Pancreas (tissue), 10 donors: ENCODE measurements around the gene CEACAM5. TPM values are rescaled to one million over a fixed set of nuclear protein-coding genes. Genes with fewer than 3 reads are reported as not detected.

Experiments
- ATAC-seq, 4 donors: fragments of 200-7000 bp; cut with Tn5 transposase; one replicate each; pipeline versions ENCODE4 v1.8.0 to v1.9.1; 2020; ENCODE audit warnings: mild to moderate bottlenecking in 4 of 4, moderate library complexity in 4 of 4
- DNase-seq, 6 donors: peaks; one replicate each; pipeline ENCODE4 v3.0.0-alpha.2; 2020
- FAIRE-seq: peaks from 2 replicates; lab custom pipeline; 2012; peaks lifted over from hg19 to GRCh38; lab: Jason Lieb, UNC
- H3K27ac ChIP-seq, 4 donors: fragments of 200-600 bp; sonication (generic); 1 replicate in 3 of 4; 2 replicates in 1 of 4; pipeline versions ENCODE4 v1.5.0 to v1.8.0; 2020
- H3K27me3 ChIP-seq, 4 donors: fragments of 200-600 bp; one replicate each; pipeline ENCODE4 v1.8.0; 2021
- H3K36me3 ChIP-seq, 3 donors: fragments of 200-600 bp; sonication (generic) in 1 of 3; one replicate each; pipeline versions ENCODE4 v1.5.0 to v1.8.0; 2020 to 2021
- H3K4me1 ChIP-seq, 3 donors: fragments of 200-600 bp; one replicate each; pipeline ENCODE4 v1.8.0; 2021
- H3K4me3 ChIP-seq, 4 donors: fragments of 200-600 bp; sonication (generic) in 2 of 4; one replicate each; pipeline versions ENCODE4 v1.5.0 to v1.8.0; 2020 to 2021
- H3K9me3 ChIP-seq, 4 donors: fragments of 200-600 bp; one replicate each; pipeline ENCODE4 v1.8.0; 2021
- WGBS, 2 donors: extraction: QIAGEN DNeasy Blood & Tissue Kit; methylation state at CpG; one replicate each; pipeline ENCODE4 v1.1.7; 2013; 5-methylcytosine and 5-hydroxymethylcytosine counted together
- intact Hi-C, 3 donors: fragments of 100-400 bp; cut with DNase I; formaldehyde crosslinking; loops; one replicate each; pipeline versions ENCODE4 v1.11.1 to v1.14.2; 2022
- polyA plus RNA-seq, 2 donors: library from polyadenylated mRNA; stranded (reverse); fragments of 200-250 nt; gene quantifications; one replicate each; pipeline ENCODE4 v1.2.3, GENCODE V29; 2013
- total RNA-seq, 6 donors: library from RNA; stranded (reverse); fragmentation: NEBNext Ultra II Directional in 4 of 6; extraction: Animal tissue kit (Norgen Biotek cat#: 25700) in 4 of 6; gene quantifications; one replicate each; pipeline versions ENCODE4 v1.2.1 to v1.2.4, GENCODE V29; 2021 to 2023
- TF ChIP-seq, protein P1 (sequence below), 4 donors: fragments of 200-600 bp; sonication (generic) in 3 of 4; IDR thresholded peaks; one replicate each; pipeline versions ENCODE4 v1.5.0 to v1.8.0; 2021; ENCODE audit warnings: antibody characterized with exemption in 4 of 4
- donor health status: healthy with polysubstance abuse.
- donor health status: DM: no; HTN: no; CAD: no; lungs with moderate emphysema.
- donor health status: DM: no; HTN: no; CAD: no.
- donor health status: control.
- donor health status: control.
- donor health status: Bipolar disorder and iron deficiency.
- donor health status: DM: yes; HTN: yes; CAD: no.
- donor health status: DM: no; HTN: no; CAD: no.
- donor health status: DM: no; HTN: no; CAD: no.
- donor health status: DM: yes; HTN: yes; CAD: no.

The CEACAM5 gene
- total and polyA plus RNA-seq, 8 donors: 0.02 to 5.8 (median 0.30) TPM; not detected in 3

DNA sequence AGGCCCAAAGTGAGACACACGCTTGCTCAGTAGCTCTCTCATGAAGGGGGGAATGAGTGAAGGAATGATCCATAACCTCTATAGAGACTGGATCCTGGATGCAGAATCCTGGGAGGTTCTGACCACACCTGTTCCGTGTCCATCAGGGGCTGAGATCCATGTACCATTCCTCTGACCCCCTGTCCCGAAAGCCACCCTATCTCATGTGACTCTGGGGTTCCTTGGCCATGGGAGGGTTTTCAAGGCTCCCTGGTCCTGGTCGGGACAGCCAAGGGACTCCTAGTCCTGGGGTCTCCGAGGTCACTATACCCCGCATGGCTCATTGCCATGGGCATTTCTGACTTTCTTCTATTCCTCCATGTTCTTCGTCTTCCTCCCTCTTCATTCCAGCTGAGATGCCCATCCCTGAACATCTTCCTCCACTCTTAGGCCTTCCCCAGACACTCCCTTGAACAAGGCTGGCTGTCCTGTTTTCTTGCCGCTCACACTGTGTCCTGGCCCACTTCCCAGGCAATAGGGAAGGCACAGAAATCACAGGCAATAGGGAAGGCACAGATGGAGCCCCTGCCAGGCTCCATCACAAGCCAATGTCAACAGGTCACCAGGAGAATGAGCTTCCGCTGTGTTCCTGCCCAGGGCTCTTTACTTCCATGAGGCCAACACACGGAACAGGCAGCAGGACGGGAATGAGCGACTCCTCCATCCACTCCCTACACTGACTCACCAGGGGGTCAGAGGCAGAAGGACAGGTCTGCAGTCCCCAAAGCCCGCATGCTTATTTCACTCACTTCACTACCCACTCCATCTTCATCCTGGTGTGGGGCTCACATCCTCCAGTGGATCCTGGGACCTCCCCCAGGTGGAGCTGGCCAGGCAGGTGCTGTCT, 3.2 kb downstream of the CEACAM5 start:
- intact Hi-C loops: no loop called here
- Histone ChIP-seq H3K4me3 (no peak overlapping the region), H3K27ac (no peak overlapping the region), H3K36me3 (no peaks in the 10 kb centered on the region), H3K27me3 (no peaks in the 10 kb centered on the region), H3K9me3 (no peaks in the 10 kb centered on the region), H3K4me1 (no peaks in the 10 kb centered on the region)
- DNase-seq (no peak), ATAC-seq (no peak), FAIRE-seq (no peak)
- WGBS, 2 donors: 58 to 78% methylated on average over 13 of the region's 13 CpGs
- TF ChIP-seq, protein P1, sequence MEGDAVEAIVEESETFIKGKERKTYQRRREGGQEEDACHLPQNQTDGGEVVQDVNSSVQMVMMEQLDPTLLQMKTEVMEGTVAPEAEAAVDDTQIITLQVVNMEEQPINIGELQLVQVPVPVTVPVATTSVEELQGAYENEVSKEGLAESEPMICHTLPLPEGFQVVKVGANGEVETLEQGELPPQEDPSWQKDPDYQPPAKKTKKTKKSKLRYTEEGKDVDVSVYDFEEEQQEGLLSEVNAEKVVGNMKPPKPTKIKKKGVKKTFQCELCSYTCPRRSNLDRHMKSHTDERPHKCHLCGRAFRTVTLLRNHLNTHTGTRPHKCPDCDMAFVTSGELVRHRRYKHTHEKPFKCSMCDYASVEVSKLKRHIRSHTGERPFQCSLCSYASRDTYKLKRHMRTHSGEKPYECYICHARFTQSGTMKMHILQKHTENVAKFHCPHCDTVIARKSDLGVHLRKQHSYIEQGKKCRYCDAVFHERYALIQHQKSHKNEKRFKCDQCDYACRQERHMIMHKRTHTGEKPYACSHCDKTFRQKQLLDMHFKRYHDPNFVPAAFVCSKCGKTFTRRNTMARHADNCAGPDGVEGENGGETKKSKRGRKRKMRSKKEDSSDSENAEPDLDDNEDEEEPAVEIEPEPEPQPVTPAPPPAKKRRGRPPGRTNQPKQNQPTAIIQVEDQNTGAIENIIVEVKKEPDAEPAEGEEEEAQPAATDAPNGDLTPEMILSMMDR (IDR thresholded peaks at IDR 0.05): no peak

DNA sequence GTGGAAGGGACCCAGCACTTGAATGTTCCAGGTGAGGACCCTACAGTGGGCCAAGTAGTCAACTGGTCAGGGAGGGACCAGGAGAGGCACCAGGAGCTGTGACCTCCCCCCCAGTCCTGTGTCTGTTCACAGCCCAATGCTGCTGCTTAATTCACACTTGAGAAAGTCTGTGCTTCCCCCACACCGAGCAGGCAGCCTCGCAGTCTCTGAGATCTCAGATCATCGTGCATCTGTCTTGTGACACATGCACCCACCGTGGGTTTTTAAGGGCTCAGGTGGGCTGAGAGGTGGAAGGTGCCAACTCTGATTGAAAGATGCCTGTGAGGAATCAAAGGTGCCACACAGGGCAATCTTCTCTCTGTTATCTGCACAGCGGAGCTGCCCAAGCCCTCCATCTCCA, 6.2 kb downstream of the CEACAM5 start:
- Histone ChIP-seq H3K9me3 (no peaks in the 10 kb centered on the region), H3K27me3 (no peaks in the 10 kb centered on the region), H3K4me3 (no peak overlapping the region), H3K27ac (no peak overlapping the region), H3K36me3 (no peaks in the 10 kb centered on the region), H3K4me1 (no peaks in the 10 kb centered on the region)
- intact Hi-C loops: no loop called here
- TF ChIP-seq, protein P1 (IDR thresholded peaks at IDR 0.05): no peak
- ATAC-seq: no peak
- FAIRE-seq: no peak
- WGBS, 2 donors: 53% methylated on average over 5 of the region's 5 CpGs
- no peak for DNase-seq

DNA sequence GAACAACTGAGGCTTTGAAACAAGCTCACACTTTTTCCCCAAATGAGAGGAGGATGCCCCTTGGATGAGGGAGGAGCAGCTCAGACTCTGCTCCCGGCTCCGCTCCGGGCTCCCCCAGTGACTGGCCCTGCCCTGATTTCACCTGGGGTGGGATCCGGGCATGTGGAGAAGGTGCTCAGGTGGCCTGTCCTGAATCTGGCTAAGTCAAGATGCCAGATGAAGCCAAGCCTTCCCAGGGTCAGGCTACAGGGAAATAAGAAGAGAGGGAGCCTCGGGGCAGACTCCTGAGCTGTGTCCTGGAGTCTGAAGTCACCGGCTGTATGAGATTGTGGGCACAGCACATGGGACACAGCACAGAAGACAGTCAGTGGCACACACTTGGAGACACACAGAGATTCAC, 10.3 kb downstream of the CEACAM5 start:
- DNase-seq (no peak), FAIRE-seq (no peak), ATAC-seq (no peak)
- Histone ChIP-seq H3K4me1 (no peaks in the 10 kb centered on the region), H3K27me3 (peaks cover 0 to 4% (median 0%) of the 10 kb centered on the region in 4 donors), H3K27ac (no peak overlapping the region), H3K36me3 (no peaks in the 10 kb centered on the region), H3K4me3 (no peak overlapping the region), H3K9me3 (no peaks in the 10 kb centered on the region)
- WGBS, 2 donors: 46 to 59% methylated on average over 6 of the region's 6 CpGs
- TF ChIP-seq, protein P1 (IDR thresholded peaks at IDR 0.05): no peak
- intact Hi-C loops: no loop called here

GRCh38 chr19:41720103-41720502, 11.7 kb downstream of the CEACAM5 start:
- intact Hi-C loops: no loop called here
- Histone ChIP-seq H3K27ac (no peak overlapping the region), H3K27me3 (peaks cover 0 to 4% (median 2%) of the 10 kb centered on the region in 4 donors), H3K4me1 (no peaks in the 10 kb centered on the region), H3K4me3 (no peak overlapping the region), H3K36me3 (no peaks in the 10 kb centered on the region), H3K9me3 (no peaks in the 10 kb centered on the region)
- 68% methylated on average over 3 of the region's 3 CpGs for WGBS, 2 donors
- DNase-seq: no peak
- ATAC-seq: no peak
- no peak for FAIRE-seq
- TF ChIP-seq, protein P1 (IDR thresholded peaks at IDR 0.05): no peak

DNA sequence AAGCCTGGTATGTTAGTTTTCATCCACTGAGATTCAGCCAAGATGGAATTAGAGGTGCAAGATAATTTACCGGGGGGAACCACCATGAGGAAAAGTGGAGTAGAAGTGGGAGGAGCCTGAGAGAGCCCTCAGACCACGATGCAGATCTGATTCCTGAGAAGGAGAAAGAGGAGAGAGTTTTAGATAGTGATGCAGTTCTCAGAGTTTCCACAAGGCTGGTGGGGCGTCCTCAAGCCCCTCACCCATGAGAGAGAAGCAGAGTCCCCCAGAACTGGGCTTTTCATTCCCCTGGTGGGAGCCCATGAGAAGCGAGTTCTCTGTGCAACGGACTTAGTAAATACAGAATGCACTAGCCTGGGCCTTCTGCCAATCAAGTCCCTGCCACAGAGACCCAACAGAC, 18.1 kb downstream of the CEACAM5 start:
- ATAC-seq (no peak), DNase-seq (no peak), FAIRE-seq (no peak)
- H3K27me3 ChIP-seq: peaks cover 0 to 4% (median 2%) of the 10 kb centered on the region in 4 donors
- TF ChIP-seq, protein P1 (IDR thresholded peaks at IDR 0.05): no peak
- intact Hi-C loops: no loop called here
- no peak overlapping the region for H3K27ac ChIP-seq
- no peaks in the 10 kb centered on the region for H3K36me3 ChIP-seq
- 24 to 30% methylated on average over 5 of the region's 5 CpGs for WGBS, 2 donors
- no peaks in the 10 kb centered on the region for H3K4me1 ChIP-seq
- H3K9me3 ChIP-seq: no peaks in the 10 kb centered on the region
- no peak overlapping the region for H3K4me3 ChIP-seq
